GM19099 (cell line): ENCODE results near the gene HS1BP3.

Experiments
- POLR2A ChIP-seq: IDR thresholded peaks from 3 replicates; pipeline ENCODE4 v1.6.1; 2011; ENCODE audit warnings: low read depth; ENCODE audit not compliant: insufficient read length; ENCODE audit errors: extremely low read depth

The HS1BP3 gene

GRCh38 chr2:20616341-20616871 lies 34.5 kb downstream of the HS1BP3 start:
- no peak for TF ChIP-seq POLR2A

- no peak for TF ChIP-seq POLR2A
Observed at GRCh38 chr2:20615466-20616241, 35.2 kb downstream of the HS1BP3 start.

GRCh38 chr2:20615068-20615465 lies 35.8 kb downstream of the HS1BP3 start:
- TF ChIP-seq POLR2A, result no peak

GRCh38 chr2:20614201-20615067 lies 36.5 kb downstream of the HS1BP3 start:
- no peak for TF ChIP-seq POLR2A

- TF ChIP-seq POLR2A, result no peak
Observed at GRCh38 chr2:20612925-20613916, 37.7 kb downstream of the HS1BP3 start.

- TF ChIP-seq POLR2A, result no peak
Observed at GRCh38 chr2:20611844-20612356, 39.0 kb downstream of the HS1BP3 start.

- no peak for TF ChIP-seq POLR2A
Observed at GRCh38 chr2:20611077-20611843, 39.6 kb downstream of the HS1BP3 start.

- no peak for TF ChIP-seq POLR2A
Observed at GRCh38 chr2:20609995-20610357, 40.9 kb downstream of the HS1BP3 start.

- no peak for TF ChIP-seq POLR2A
Observed at GRCh38 chr2:20609349-20609994, 41.4 kb downstream of the HS1BP3 start.

- TF ChIP-seq POLR2A, result no peak
Observed at GRCh38 chr2:20608666-20609348, 42.1 kb downstream of the HS1BP3 start.

GRCh38 chr2:20607446-20607845 lies 43.5 kb downstream of the HS1BP3 start:
- no peak for TF ChIP-seq POLR2A

- no peak for TF ChIP-seq POLR2A
Observed at GRCh38 chr2:20606198-20606597, 44.7 kb downstream of the HS1BP3 start.

GRCh38 chr2:20604951-20605381 lies 45.9 kb downstream of the HS1BP3 start:
- TF ChIP-seq POLR2A, result no peak
